ENCODE data around the gene AUTS2. TPM values are rescaled to one million over a fixed set of nuclear protein-coding genes. Genes with fewer than 3 reads are reported as not detected.

Gene AUTS2
- total and polyA plus RNA-seq, 2 of the 8 experiments (the other 6 are each of a cell fraction or from before 2014, with no cell fraction given) = 25.9 to 101 TPM

GRCh38 chr7:69691327-69691726, 93.1 kb downstream of the AUTS2 start:
- H4K91ac ChIP-seq (replicated peaks; ENCODE audit: insufficient read length, low read length) = no peak overlapping the region
- no peak overlapping the region for H3K18ac ChIP-seq (ENCODE audit: extremely low read depth, low read length)
- H3K23ac ChIP-seq (ENCODE audit: insufficient read length) = no peak overlapping the region
- no peaks in the 10 kb centered on the region for H3K36me3 ChIP-seq (ENCODE audit: control insufficient read depth in 2 of 4, insufficient read depth in 4 of 4, low read length in 3 of 4)
- H4K5ac ChIP-seq (ENCODE audit: insufficient read length, low read depth, low read length) = no peak overlapping the region
- ChIA-PET CTCF (ENCODE audit: partially characterized antibody) (interaction anchor here (0.7 to 1.2 kb wide), 4 partner anchors 11 to 389 kb away, joined by 3 to 5 read pairs (median 4); no protein-coding TSS in a partner anchor), POLR2A (ENCODE audit: partially characterized antibody) (no interaction called here)
- no peak overlapping the region for H2BK20ac ChIP-seq (ENCODE audit: low read length)
- H3K9ac ChIP-seq (replicated peaks in 1 of 4; ENCODE audit: extremely low read depth in 1 of 4, low read depth in 3 of 4, low read length in 3 of 4) = no peak overlapping the region
- FAIRE-seq (no peak), DNase-seq (ENCODE audit: low read depth in 1 of 2, low spot score in 2 of 2) (no peak)
- H3K4me2 ChIP-seq (ENCODE audit: insufficient read depth in 1 of 2, low read depth in 2 of 2, low read length in 2 of 2) = no peak overlapping the region
- no peak overlapping the region for H2AFZ ChIP-seq (ENCODE audit: low read length)
- no peak overlapping the region for H3K4ac ChIP-seq (replicated peaks; ENCODE audit: insufficient read length, low read depth, low read length)
- no peak overlapping the region for H2BK15ac ChIP-seq (ENCODE audit: low read length)
- no peak overlapping the region for H2AK5ac ChIP-seq (ENCODE audit: low read depth, low read length)
- H2BK120ac ChIP-seq (replicated peaks; ENCODE audit: low read depth, low read length) = no peak overlapping the region
- H3K14ac ChIP-seq (ENCODE audit: insufficient read length) = no peak overlapping the region
- H4K20me1 ChIP-seq (replicated peaks in 1 of 2; ENCODE audit: control insufficient read depth in 1 of 2, insufficient read depth in 2 of 2, low read length in 2 of 2) = no peaks in the 10 kb centered on the region
- H3K27ac ChIP-seq (ENCODE audit: low read depth, low read length) = no peak overlapping the region
- no peak overlapping the region for H2BK12ac ChIP-seq (ENCODE audit: low read depth, low read length)
- WGBS, 2 experiments (ENCODE audit: extremely low coverage in 1 of 2, insufficient coverage in 1 of 2, insufficient read length in 1 of 2, insufficient replicate concordance in 2 of 2, low coverage in 1 of 2, low lambda C conversion rate in 2 of 2, missing lambda C conversion rate in 1 of 2) = 96% methylated on average over 6 of the region's 6 CpGs; no CpG with 5 or more reads in 1 of the 2 experiments
- H3K79me2 ChIP-seq (ENCODE audit: control insufficient read depth in 1 of 2, insufficient read depth in 2 of 2, low read length in 2 of 2) = no peaks in the 10 kb centered on the region
- H3K79me1 ChIP-seq (ENCODE audit: low read depth, low read length) = no peaks in the 10 kb centered on the region
- no peaks in the 10 kb centered on the region for H3K23me2 ChIP-seq (ENCODE audit: low read depth, low read length)
- H3K56ac ChIP-seq (replicated peaks; ENCODE audit: insufficient read length, low read depth, low read length) = no peak overlapping the region
- no peaks in the 10 kb centered on the region for H3K27me3 ChIP-seq (replicated peaks in 1 of 4; ENCODE audit: control insufficient read depth in 3 of 4, extremely low read depth in 1 of 4, insufficient read depth in 3 of 4, low read length in 3 of 4)
- peaks cover 0 to 2% (median 0%) of the 10 kb centered on the region in 4 experiments; a peak in 1 of 7 replicates for H3K4me1 ChIP-seq (replicated peaks in 1 of 4; ENCODE audit: control insufficient read depth in 3 of 4, insufficient read depth in 4 of 4, low read length in 3 of 4)
- H3K4me3 ChIP-seq (ENCODE audit: extremely low read depth in 1 of 4, insufficient read depth in 2 of 4, low read depth in 3 of 4, low read length in 4 of 4) = no peak overlapping the region
- no peaks in the 10 kb centered on the region for H3K9me3 ChIP-seq (ENCODE audit: insufficient read depth in 2 of 2, low read depth in 1 of 2, low read length in 1 of 2)
- no peak overlapping the region for H4K8ac ChIP-seq (ENCODE audit: extremely low read depth, insufficient read depth, low read length)
- H2BK5ac ChIP-seq (ENCODE audit: low read depth, low read length) = no peak overlapping the region
- TF ChIP-seq SIX5 (IDR thresholded peaks at IDR 0.05; ENCODE audit: low read depth, low read length) = no peak
- TF ChIP-seq CBX8 (IDR thresholded peaks at IDR 0.05; ENCODE audit: borderline replicate concordance, low read depth, low read length) = no peak
- no peak for TF ChIP-seq KDM5A (IDR thresholded peaks at IDR 0.05; ENCODE audit: low read length)
- TF ChIP-seq CTBP2 (IDR thresholded peaks at IDR 0.05; ENCODE audit: borderline replicate concordance, insufficient read depth, insufficient read length, low read length) = no peak
- no peak for TF ChIP-seq CREB1 (IDR thresholded peaks at IDR 0.05)
- no peak for TF ChIP-seq NANOG (IDR thresholded peaks at IDR 0.05; ENCODE audit: insufficient read depth, low read depth, low read length, poor library complexity, severe bottlenecking)
- TF ChIP-seq RXRA (IDR thresholded peaks at IDR 0.05; ENCODE audit: insufficient read depth, low read depth, low read length) = no peak
- no peak for TF ChIP-seq RBBP5 (IDR thresholded peaks at IDR 0.05; ENCODE audit: borderline replicate concordance, low read depth, low read length)
- TF ChIP-seq FOSL1 (IDR thresholded peaks at IDR 0.05; ENCODE audit: insufficient read depth, low read depth, low read length) = no peak
- no peak for TF ChIP-seq CTCF (IDR thresholded peaks at IDR 0.05; ENCODE audit: control extremely low read depth in 1 of 3, insufficient read depth in 1 of 3, low read depth in 1 of 3, low read length in 3 of 3)
